Kidney (tissue), 14 donors: ENCODE results near the gene HLA-DMB. TPM values are rescaled to one million over a fixed set of nuclear protein-coding genes. Genes with fewer than 3 reads are reported as not detected.
"Not testable (repeated sequence)": the region's sequence is repeated elsewhere in the genome, so short reads cannot be mapped to it uniquely, and the experiment has no call there.

Experiments
- DNase-seq, 5 donors: peaks; one replicate each; pipeline ENCODE4 v3.0.0-alpha.2; 2013 to 2020
- FAIRE-seq: peaks from 2 replicates; lab custom pipeline; 2012; peaks lifted over from hg19 to GRCh38; lab: Jason Lieb, UNC
- H3K27ac ChIP-seq, 2 donors: one replicate each; pipeline ENCODE4 v1.7.0; 2013; ENCODE audit warnings: low read depth in 2 of 2, low read length in 2 of 2, inconsistent platforms in 1 of 2
- H3K27me3 ChIP-seq: one replicate; pipeline ENCODE4 v1.7.1; 2013; ENCODE audit warnings: low read length, inconsistent platforms; ENCODE audit not compliant: control insufficient read depth, insufficient read depth
- H3K36me3 ChIP-seq, 3 donors: one replicate each; pipeline versions ENCODE4 v1.7.0 to v1.7.1; 2013; ENCODE audit warnings: low read length in 3 of 3, control low read depth in 1 of 3, inconsistent platforms in 1 of 3; ENCODE audit not compliant: insufficient read depth in 3 of 3, control insufficient read depth in 2 of 3
- H3K4me1 ChIP-seq, 3 donors: one replicate each; pipeline versions ENCODE4 v1.7.0 to v1.7.1; 2013; ENCODE audit warnings: low read length in 3 of 3, inconsistent platforms in 1 of 3, low read depth in 1 of 3; ENCODE audit not compliant: control insufficient read depth in 2 of 3, insufficient read depth in 2 of 3
- H3K4me3 ChIP-seq, 3 donors: one replicate each; pipeline versions ENCODE4 v1.7.0 to v1.8.1; 2013; ENCODE audit warnings: low read length in 3 of 3, control low read depth in 1 of 3, inconsistent platforms in 1 of 3
- H3K9ac ChIP-seq, 3 donors: one replicate each; pipeline versions ENCODE4 v1.7.0 to v1.7.1; 2013; ENCODE audit warnings: low read length in 3 of 3, control low read depth in 1 of 3, inconsistent platforms in 1 of 3
- H3K9me3 ChIP-seq, 3 donors: one replicate each; pipeline versions ENCODE4 v1.7.0 to v1.7.1; 2013; ENCODE audit warnings: low read length in 3 of 3, control low read depth in 1 of 3, inconsistent platforms in 1 of 3; ENCODE audit not compliant: control insufficient read depth in 2 of 3, insufficient read depth in 1 of 3
- CTCF ChIP-seq: IDR thresholded peaks from 3 replicates; pipeline ENCODE4 v1.5.1; 2012; ENCODE audit warnings: mild to moderate bottlenecking, moderate library complexity, borderline replicate concordance; ENCODE audit not compliant: insufficient read depth; ENCODE audit errors: extremely low read depth
- intact Hi-C: fragments of 100-400 bp; cut with DNase I; formaldehyde crosslinking; loops from one replicate; pipeline ENCODE4 v1.11.1; 2022
- polyA plus RNA-seq: library from polyadenylated mRNA; stranded (reverse); fragments of 350-450 nt; fragmentation: Illumina TruSeq; extraction: RNeasy Lipid Tissue Mini Kit (QIAGEN cat#74804); gene quantifications from one replicate; pipeline ENCODE4 v1.2.3, GENCODE V29; 2014; ENCODE audit warnings: low read depth, low replicate concordance; ENCODE audit not compliant: insufficient read depth
- total RNA-seq: library from RNA; stranded (reverse); fragmentation: NEBNext Ultra II Directional; extraction: Animal tissue kit (Norgen Biotek cat#: 25700); gene quantifications from one replicate; pipeline ENCODE4 v1.2.1, GENCODE V29; 2021
- donor health status: control.
- donor health status: control.
- donor health status: control.
- donor health status: control.
- donor health status: control.
- donor health status: DM: yes; HTN: yes; CAD: no.
- donor health status: Normal renal cell carcinoma (clear cell type).

The HLA-DMB gene
- total and polyA plus RNA-seq, 2 donors from 2014 or later, result 45.5 to 78.0 TPM

DNA sequence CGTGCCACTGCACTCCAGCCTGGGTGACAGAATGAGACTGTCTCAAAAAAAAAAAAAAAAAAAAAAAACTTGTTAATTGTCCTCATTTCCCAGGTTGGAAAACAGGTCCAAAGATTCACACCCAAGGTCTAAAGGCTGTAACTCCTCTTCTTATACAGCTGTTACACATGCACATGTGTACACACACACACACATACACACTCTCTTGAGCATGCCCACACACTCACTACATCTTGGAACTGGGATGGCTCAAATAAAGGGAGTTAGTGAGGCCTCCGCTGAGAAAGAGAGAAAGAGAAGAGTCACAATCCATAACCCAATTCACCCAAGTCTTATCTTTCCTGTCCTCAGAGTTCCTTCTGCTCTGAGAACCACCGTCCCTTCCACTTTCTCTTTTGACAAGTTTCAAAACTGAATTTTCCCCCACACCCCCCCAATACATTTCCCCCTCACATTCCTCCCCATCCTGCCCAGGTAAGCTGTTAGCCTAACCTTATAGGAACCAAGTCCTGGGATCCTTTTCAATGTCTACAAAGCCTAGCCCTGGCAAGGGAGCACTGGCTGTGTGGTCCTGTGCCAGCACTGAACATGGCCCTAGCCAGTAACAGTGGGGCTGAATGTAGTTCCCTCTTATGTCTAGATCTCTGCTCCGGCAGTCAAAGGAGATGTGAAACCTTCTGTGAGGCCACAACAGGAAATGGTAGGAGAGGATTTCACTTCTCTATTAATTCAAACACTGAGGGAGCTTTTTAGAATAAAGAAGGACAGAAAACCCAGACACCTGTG lies 3.2 kb upstream of the HLA-DMB start:
- DNase-seq, result no peak
- Histone ChIP-seq H3K9ac (no peak overlapping the region), H3K27ac (no peak overlapping the region), H3K9me3 (no peaks in the 10 kb centered on the region), H3K27me3 (no peaks in the 10 kb centered on the region), H3K4me1 (peaks cover 3 to 7% (median 6%) of the 10 kb centered on the region in 3 donors), H3K4me3 (no peak overlapping the region), H3K36me3 (no peaks in the 10 kb centered on the region)
- TF ChIP-seq CTCF, result no peak
- intact Hi-C loops, result no loop called here
- FAIRE-seq, result no peak

GRCh38 chr6:32942555-32943123 lies 1.8 kb upstream of the HLA-DMB start:
- H3K9me3 ChIP-seq, intact Hi-C loops: not testable (repeated sequence)

GRCh38 chr6:32941214-32941768 lies 463 bp upstream of the HLA-DMB start:
- Histone ChIP-seq H3K36me3 (no peaks in the 10 kb centered on the region), H3K4me1 (peaks cover 3 to 7% (median 4%) of the 10 kb centered on the region in 3 donors), H3K27ac (peak overlapping the region; percentile 82 to 94), H3K27me3 (no peaks in the 10 kb centered on the region), H3K4me3 (peak overlapping the region in 2 of 3 donors; percentile 74 to 75), H3K9ac (peak overlapping the region in 2 of 3 donors; percentile 27 to 54), H3K9me3 (no peaks in the 10 kb centered on the region)
- DNase-seq (peak in 4 of 5 donors; percentile 73 to 94 (median 86)), FAIRE-seq (no peak)
- no peak for TF ChIP-seq CTCF
- intact Hi-C loops, result no loop called here

More at GRCh38 chr6:32942555-32943123, 1.8 kb upstream of the HLA-DMB start:
- FAIRE-seq, H3K4me1 ChIP-seq, H3K36me3 ChIP-seq, H3K27ac ChIP-seq, H3K4me3 ChIP-seq, H3K9ac ChIP-seq, DNase-seq, H3K27me3 ChIP-seq: not testable (repeated sequence)

GRCh38 chr6:32938494-32938893 lies 2.3 kb downstream of the HLA-DMB start:
- H3K9me3 ChIP-seq, result no peaks in the 10 kb centered on the region
- no peak overlapping the region for H3K9ac ChIP-seq
- H3K27me3 ChIP-seq, result no peaks in the 10 kb centered on the region
- H3K36me3 ChIP-seq, result no peaks in the 10 kb centered on the region
- peaks cover 3 to 7% (median 4%) of the 10 kb centered on the region in 3 donors for H3K4me1 ChIP-seq
- DNase-seq (no peak), FAIRE-seq (no peak)
- no peak overlapping the region for H3K4me3 ChIP-seq
- intact Hi-C loops, result loop anchor here (5.0 kb wide), 1 partner anchor 44 kb away; no protein-coding TSS in a partner anchor
- no peak for TF ChIP-seq CTCF
- H3K27ac ChIP-seq, result no peak overlapping the region
